ENCODE results near the gene MFSD2B. TPM values are rescaled to one million over a fixed set of nuclear protein-coding genes. Genes with fewer than 3 reads are reported as not detected.

Gene MFSD2B
- total RNA-seq, 1 donor from 2014 or later, result not detected

- Histone ChIP-seq H3K36me3 (ENCODE audit: control insufficient read depth, insufficient read depth, low read length) (peaks cover 2% of the 10 kb centered on the region), H3K27me3 (ENCODE audit: control insufficient read depth, insufficient read depth, low read length) (no peaks in the 10 kb centered on the region), H3K4me3 (ENCODE audit: low read depth, low read length) (no peak overlapping the region)
- DNase-seq (ENCODE audit: low read depth), result no peak
- TF ChIP-seq CTCF (IDR thresholded peaks at IDR 0.05; ENCODE audit: insufficient read depth, low read length, poor library complexity, severe bottlenecking), result no peak
Measured at GRCh38 chr2:24065341-24065740, 55.5 kb downstream of the MFSD2B start.

GRCh38 chr2:24072259-24072658 is 62.4 kb downstream of the MFSD2B start:
- H3K36me3 ChIP-seq (ENCODE audit: control insufficient read depth, insufficient read depth, low read length), result peaks cover 1% of the 10 kb centered on the region
- no peak for TF ChIP-seq CTCF (IDR thresholded peaks at IDR 0.05; ENCODE audit: insufficient read depth, low read length, poor library complexity, severe bottlenecking)

GRCh38 chr2:24073816-24074215 is 63.9 kb downstream of the MFSD2B start:
- DNase-seq (ENCODE audit: low read depth), result no peak
- H3K36me3 ChIP-seq (ENCODE audit: control insufficient read depth, insufficient read depth, low read length), result peaks cover 1% of the 10 kb centered on the region
- TF ChIP-seq CTCF (IDR thresholded peaks at IDR 0.05; ENCODE audit: insufficient read depth, low read length, poor library complexity, severe bottlenecking), result no peak

More at GRCh38 chr2:24072259-24072658, 62.4 kb downstream of the MFSD2B start:
- Histone ChIP-seq H3K27me3 (ENCODE audit: control insufficient read depth, insufficient read depth, low read length) (no peaks in the 10 kb centered on the region), H3K4me3 (ENCODE audit: low read depth, low read length) (no peak overlapping the region)
- no peak for DNase-seq (ENCODE audit: low read depth)

GRCh38 chr2:24075259-24075658 is 65.4 kb downstream of the MFSD2B start:
- TF ChIP-seq CTCF (IDR thresholded peaks at IDR 0.05; ENCODE audit: insufficient read depth, low read length, poor library complexity, severe bottlenecking), result no peak
- DNase-seq (ENCODE audit: low read depth), result no peak
- Histone ChIP-seq H3K4me3 (ENCODE audit: low read depth, low read length) (peak overlapping the region; percentile 85), H3K27me3 (ENCODE audit: control insufficient read depth, insufficient read depth, low read length) (no peaks in the 10 kb centered on the region), H3K36me3 (ENCODE audit: control insufficient read depth, insufficient read depth, low read length) (no peaks in the 10 kb centered on the region)

More at GRCh38 chr2:24073816-24074215, 63.9 kb downstream of the MFSD2B start:
- H3K4me3 ChIP-seq (ENCODE audit: low read depth, low read length), result no peak overlapping the region
- H3K27me3 ChIP-seq (ENCODE audit: control insufficient read depth, insufficient read depth, low read length), result no peaks in the 10 kb centered on the region

Other genes starting within 250 kb of the MFSD2B start
- 8.1 and 9.1 TPM in 2 replicates for gene ATAD2B, start 83.0 kb upstream of the MFSD2B start, total RNA-seq
- gene UBXN2A, start 69.6 kb upstream of the MFSD2B start, total RNA-seq, result 13.9 and 16.2 TPM in 2 replicates
- gene WDCP, start 37.3 kb downstream of the MFSD2B start, total RNA-seq, result 7.3 and 8.2 TPM in 2 replicates
- 24.6 and 26.0 TPM in 2 replicates for gene FKBP1B, start 39.7 kb downstream of the MFSD2B start, total RNA-seq
- 179 and 208 TPM in 2 replicates for gene SF3B6, start 66.2 kb downstream of the MFSD2B start, total RNA-seq
- 69.6 and 87.6 TPM in 2 replicates for gene TP53I3, start 74.7 kb downstream of the MFSD2B start, total RNA-seq
- gene PFN4, start 113.2 kb downstream of the MFSD2B start, total RNA-seq, result 1.9 and 3.4 TPM in 2 replicates
- 11.0 and 12.9 TPM in 2 replicates for gene FAM228B, start 113.4 kb downstream of the MFSD2B start, total RNA-seq
- gene FAM228A, start 165.0 kb downstream of the MFSD2B start, total RNA-seq, result 0.29 TPM in 1 of 2 replicates, not detected in the other

Measured in kidney epithelial cell (primary cell).